A549 treated with CORT108297 at 1 μM for 4 hours (cell line): Measurements from ENCODE around the gene OR6V1. TPM values are rescaled to one million over a fixed set of nuclear protein-coding genes. Genes with fewer than 3 reads are reported as not detected.

Experiments
- total RNA-seq: library from RNA; stranded (reverse); fragments of 200-300 nt; extraction: Qiagen RNA extraction; gene quantifications from 5 replicates; pipeline ENCODE4 v1.2.3, GENCODE V29; 2022

Gene OR6V1, protein sequence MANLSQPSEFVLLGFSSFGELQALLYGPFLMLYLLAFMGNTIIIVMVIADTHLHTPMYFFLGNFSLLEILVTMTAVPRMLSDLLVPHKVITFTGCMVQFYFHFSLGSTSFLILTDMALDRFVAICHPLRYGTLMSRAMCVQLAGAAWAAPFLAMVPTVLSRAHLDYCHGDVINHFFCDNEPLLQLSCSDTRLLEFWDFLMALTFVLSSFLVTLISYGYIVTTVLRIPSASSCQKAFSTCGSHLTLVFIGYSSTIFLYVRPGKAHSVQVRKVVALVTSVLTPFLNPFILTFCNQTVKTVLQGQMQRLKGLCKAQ
- total RNA-seq = not detected in 5 replicates

GRCh38 chr7:143052041-143052440 lies at the start of gene OR6V1:
Gene OR6V1, plus strand, starts transcription at chr7:143052341. Its CDS starts 0 bp downstream, at chr7:143052341.

GRCh38 chr7:143027032-143027431 lies 25.1 kb upstream of the OR6V1 start, which contains the start of gene OR9A2:
Gene OR9A2, minus strand, starts transcription at chr7:143027132. Its CDS starts 0 bp downstream, at chr7:143027132.

Other genes starting within 250 kb of the OR6V1 start
- gene EPHB6, start 197.3 kb upstream of the OR6V1 start, total RNA-seq = 0.24 to 0.44 TPM (median 0.32 TPM) in 5 replicates
- not detected in 5 replicates for gene TRPV6, start 166.6 kb upstream of the OR6V1 start, total RNA-seq
- gene TRPV5, start 118.6 kb upstream of the OR6V1 start, total RNA-seq = not detected in 5 replicates
- not detected in 5 replicates for gene LLCFC1, start 112.9 kb upstream of the OR6V1 start, total RNA-seq
- gene KEL, start 90.0 kb upstream of the OR6V1 start, total RNA-seq = not detected in 5 replicates
- gene OR9A2, start 25.2 kb upstream of the OR6V1 start, total RNA-seq = not detected in 5 replicates
- gene PIP, start 79.7 kb downstream of the OR6V1 start, total RNA-seq = 0.15 to 0.38 TPM (median 0.18 TPM) in 3 of 5 replicates, not detected in the others
- not detected in 5 replicates for gene TAS2R39, start 131.1 kb downstream of the OR6V1 start, total RNA-seq
- gene TAS2R40, start 169.7 kb downstream of the OR6V1 start, total RNA-seq = not detected in 5 replicates
- 111 to 124 TPM (median 121 TPM) in 5 replicates for gene GSTK1, start 211.1 kb downstream of the OR6V1 start, total RNA-seq
- gene TMEM139, start 232.6 kb downstream of the OR6V1 start, total RNA-seq = 0.75 to 1.4 TPM (median 1.2 TPM) in 5 replicates
- gene CASP2, start 236.0 kb downstream of the OR6V1 start, total RNA-seq = 18.2 to 20.9 TPM (median 19.2 TPM) in 5 replicates